NK-92 (cell line): Measurements from ENCODE around the gene RMND5A.

Experiments used
- DNase-seq: peaks from one replicate; lab custom pipeline; 2025; ENCODE audit not compliant: unreplicated experiment; lab: John Stamatoyannopoulos, UW

Gene RMND5A

GRCh38 chr2:86825036-86825692 is 105.1 kb downstream of the RMND5A start:
- DNase-seq: no peak

GRCh38 chr2:86825693-86826381 is 105.7 kb downstream of the RMND5A start:
- no peak for DNase-seq

- no peak for DNase-seq
Observed at GRCh38 chr2:86826951-86827350, 106.9 kb downstream of the RMND5A start.
